Liver (tissue), 9 donors: ENCODE data around the gene CEP126. TPM values are rescaled to one million over a fixed set of nuclear protein-coding genes. Genes with fewer than 3 reads are reported as not detected.
"Not testable (repeated sequence)": the region's sequence is repeated elsewhere in the genome, so short reads cannot be mapped to it uniquely, and the experiment has no call there.

ENCODE experiments used
- DNase-seq: peaks from one replicate; pipeline ENCODE4 v3.0.0-alpha.2; 2017; ENCODE audit warnings: low spot score
- H3K27ac ChIP-seq, 2 donors: one replicate each; pipeline ENCODE4 v1.7.0; 2013; ENCODE audit warnings: inconsistent platforms in 2 of 2, low read length in 2 of 2, control low read depth in 1 of 2, low read depth in 1 of 2, mild to moderate bottlenecking in 1 of 2
- H3K27me3 ChIP-seq, 4 donors: one replicate each; pipeline versions ENCODE4 v1.6.1 to v1.7.0; 2013; ENCODE audit warnings: low read length in 3 of 4, inconsistent platforms in 1 of 4, mild to moderate bottlenecking in 1 of 4, moderate library complexity in 1 of 4; ENCODE audit not compliant: control insufficient read depth in 4 of 4, insufficient read depth in 4 of 4
- H3K36me3 ChIP-seq, 4 donors: one replicate each; pipeline versions ENCODE4 v1.6.1 to v1.7.0; 2013; ENCODE audit warnings: low read length in 3 of 4, mild to moderate bottlenecking in 3 of 4, low read depth in 1 of 4, moderate library complexity in 1 of 4; ENCODE audit not compliant: control insufficient read depth in 4 of 4, insufficient read depth in 3 of 4
- H3K4me1 ChIP-seq, 4 donors: one replicate each; pipeline versions ENCODE4 v1.6.1 to v1.7.0; 2013; ENCODE audit warnings: low read length in 3 of 4, mild to moderate bottlenecking in 3 of 4, moderate library complexity in 1 of 4; ENCODE audit not compliant: control insufficient read depth in 4 of 4, insufficient read depth in 4 of 4
- H3K4me3 ChIP-seq, 3 donors: one replicate each; pipeline versions ENCODE4 v1.6.1 to v1.7.0; 2013; ENCODE audit warnings: low read length in 3 of 3, control low read depth in 1 of 3, low read depth in 1 of 3, mild to moderate bottlenecking in 1 of 3
- H3K9ac ChIP-seq, 2 donors: one replicate each; pipeline ENCODE4 v1.7.0; 2013; ENCODE audit warnings: low read length in 2 of 2, mild to moderate bottlenecking in 2 of 2, moderate library complexity in 2 of 2, control low read depth in 1 of 2, low read depth in 1 of 2
- H3K9me3 ChIP-seq, 4 donors: one replicate each; pipeline versions ENCODE4 v1.6.1 to v1.7.0; 2013; ENCODE audit warnings: low read length in 3 of 4; ENCODE audit not compliant: control insufficient read depth in 4 of 4
- CTCF ChIP-seq: fragments of 150-350 bp; IDR thresholded peaks from 2 replicates; pipeline ENCODE4 v1.5.1; 2017; ENCODE audit warnings: improper control_type of control experiment, low read depth, low read length; ENCODE audit not compliant: missing input control
- FOXA1 ChIP-seq: IDR thresholded peaks from 2 replicates; pipeline ENCODE4 v1.6.1; 2016; ENCODE audit warnings: antibody characterized with exemption
- FOXA2 ChIP-seq: IDR thresholded peaks from 2 replicates; pipeline ENCODE4 v1.6.1; 2016; ENCODE audit warnings: antibody characterized with exemption
- GABPA ChIP-seq, 2 donors: IDR thresholded peaks in 1 of 2; conservative IDR thresholded peaks in 1 of 2; 2 replicates each; pipeline ENCODE4 v1.6.1; 2016; ENCODE audit warnings: antibody characterized with exemption in 2 of 2, mild to moderate bottlenecking in 1 of 2, moderate library complexity in 1 of 2
- HNF4A ChIP-seq, 2 donors: conservative IDR thresholded peaks; 2 replicates each; pipeline ENCODE4 v1.6.1; 2016; ENCODE audit warnings: antibody characterized with exemption in 2 of 2, mild to moderate bottlenecking in 2 of 2
- HNF4G ChIP-seq: IDR thresholded peaks from 2 replicates; pipeline ENCODE4 v1.6.1; 2016; ENCODE audit warnings: antibody characterized with exemption
- JUND ChIP-seq, 2 donors: IDR thresholded peaks; 2 replicates each; pipeline ENCODE4 v1.6.1; 2016; ENCODE audit warnings: antibody characterized with exemption in 2 of 2
- MAX ChIP-seq: IDR thresholded peaks from 2 replicates; pipeline ENCODE4 v1.6.1; 2016; ENCODE audit warnings: antibody characterized with exemption
- NR2F2 ChIP-seq: IDR thresholded peaks from 2 replicates; pipeline ENCODE4 v1.6.1; 2016; ENCODE audit warnings: antibody characterized with exemption
- RAD21 ChIP-seq, 2 donors: IDR thresholded peaks; 2 replicates each; pipeline ENCODE4 v1.6.1; 2016; ENCODE audit warnings: antibody characterized with exemption in 2 of 2, mild to moderate bottlenecking in 2 of 2
- REST ChIP-seq: IDR thresholded peaks from 2 replicates; pipeline ENCODE4 v1.6.1; 2016; ENCODE audit warnings: antibody characterized with exemption, mild to moderate bottlenecking
- RXRA ChIP-seq, 2 donors: IDR thresholded peaks; 2 replicates each; pipeline ENCODE4 v1.6.1; 2017 to 2018; ENCODE audit warnings: antibody characterized with exemption in 2 of 2, mild to moderate bottlenecking in 1 of 2
- SP1 ChIP-seq: IDR thresholded peaks from 2 replicates; pipeline ENCODE4 v1.6.1; 2018; ENCODE audit warnings: antibody characterized with exemption, mild to moderate bottlenecking
- TAF1 ChIP-seq: conservative IDR thresholded peaks from 2 replicates; pipeline ENCODE4 v1.6.1; 2016; ENCODE audit warnings: antibody characterized with exemption, mild to moderate bottlenecking
- YY1 ChIP-seq: IDR thresholded peaks from 2 replicates; pipeline ENCODE4 v1.6.1; 2016; ENCODE audit warnings: antibody characterized with exemption, mild to moderate bottlenecking
- ZBTB33 ChIP-seq: IDR thresholded peaks from 2 replicates; pipeline ENCODE4 v1.6.1; 2016; ENCODE audit warnings: antibody characterized with exemption
- WGBS: extraction: QIAGEN DNeasy Blood & Tissue Kit; methylation state at CpG from one replicate; pipeline ENCODE4 v1.1.7; 2013; 5-methylcytosine and 5-hydroxymethylcytosine counted together
- polyA plus RNA-seq, 2 donors: library from polyadenylated mRNA; stranded (reverse) in 1 of 2; unstranded in 1 of 2; fragments of 200-250 nt in 1 of 2; fragments of >200 nt in 1 of 2; fragmentation: Nextera tagmentation in 1 of 2; extraction: Ambion mirVana in 1 of 2; gene quantifications; one replicate each; pipeline versions ENCODE4 v1.2.1 to v1.2.3, GENCODE V29; 2013 to 2015
- total RNA-seq, 2 donors: library from RNA; depleted of rRNA; stranded (reverse); fragments of >200 nt; gene quantifications; one replicate each; pipeline ENCODE4 v1.2.3, GENCODE V29; 2014
- donor health status: healthy.
- donor health status: healthy.
- donor health status: healthy.
- donor health status: healthy.
- donor health status: healthy.

The CEP126 gene
- total and polyA plus RNA-seq, 4 donors: 0.02 to 0.75 (median 0.16) TPM

GRCh38 chr11:101964200-101964599 is 49.4 kb downstream of the CEP126 start:
- H3K36me3 ChIP-seq, H3K27ac ChIP-seq, H3K4me1 ChIP-seq, H3K9me3 ChIP-seq, DNase-seq, H3K9ac ChIP-seq, H3K4me3 ChIP-seq, H3K27me3 ChIP-seq: not testable (repeated sequence)
- 91% methylated on average over 10 of the region's 10 CpGs for WGBS

GRCh38 chr11:101974255-101974654 is 59.4 kb downstream of the CEP126 start:
- TF ChIP-seq RXRA (IDR thresholded peaks at IDR 0.05): no peak
- peak; percentile 15 to 45 for TF ChIP-seq RAD21 (IDR thresholded peaks at IDR 0.05)
- DNase-seq: no peak
- Histone ChIP-seq H3K4me1 (no peaks in the 10 kb centered on the region), H3K27me3 (no peaks in the 10 kb centered on the region), H3K4me3 (no peak overlapping the region), H3K36me3 (no peaks in the 10 kb centered on the region), H3K9me3 (no peaks in the 10 kb centered on the region), H3K9ac (no peak overlapping the region), H3K27ac (no peak overlapping the region)
- 31% methylated on average over 2 of the region's 2 CpGs for WGBS

GRCh38 chr11:101974771-101975170 is 60.0 kb downstream of the CEP126 start:
- H3K4me1 ChIP-seq: no peaks in the 10 kb centered on the region
- H3K27ac ChIP-seq: no peak overlapping the region
- no peak for TF ChIP-seq NR2F2
- no peak for TF ChIP-seq TAF1
- TF ChIP-seq RAD21 (IDR thresholded peaks at IDR 0.05): no peak
- 67% methylated on average over 1 of the region's 1 CpG for WGBS
- H3K36me3 ChIP-seq: no peaks in the 10 kb centered on the region
- no peaks in the 10 kb centered on the region for H3K9me3 ChIP-seq
- H3K4me3 ChIP-seq: no peak overlapping the region
- H3K27me3 ChIP-seq: no peaks in the 10 kb centered on the region
- no peak for DNase-seq
- no peak overlapping the region for H3K9ac ChIP-seq

GRCh38 chr11:101975734-101976133 is 60.9 kb downstream of the CEP126 start:
- Histone ChIP-seq H3K36me3 (no peaks in the 10 kb centered on the region), H3K9ac (no peak overlapping the region), H3K27ac (no peak overlapping the region), H3K9me3 (no peaks in the 10 kb centered on the region), H3K27me3 (no peaks in the 10 kb centered on the region), H3K4me3 (no peak overlapping the region), H3K4me1 (no peaks in the 10 kb centered on the region)
- no peak for DNase-seq
- TF ChIP-seq CTCF: no peak
- no peak for TF ChIP-seq SP1
- TF ChIP-seq FOXA1: no peak
- TF ChIP-seq HNF4A (conservative IDR thresholded peaks at IDR 0.05): no peak
- no peak for TF ChIP-seq YY1
- no peak for TF ChIP-seq FOXA2
- no peak for TF ChIP-seq ZBTB33
- no peak for TF ChIP-seq REST
- no peak for TF ChIP-seq MAX
- no peak for TF ChIP-seq TAF1
- no peak for TF ChIP-seq RXRA (IDR thresholded peaks at IDR 0.05)
- no peak for TF ChIP-seq NR2F2
- no peak for TF ChIP-seq JUND (IDR thresholded peaks at IDR 0.05)
- TF ChIP-seq GABPA (IDR thresholded peaks at IDR 0.05 in 1 of 2, conservative IDR thresholded peaks at IDR 0.05 in 1 of 2): no peak
- TF ChIP-seq HNF4G: no peak
- no peak for TF ChIP-seq RAD21 (IDR thresholded peaks at IDR 0.05)
- WGBS: 92% methylated on average over 2 of the region's 2 CpGs
